Fibroblast of the aortic adventitia (primary cell): Measurements from ENCODE around the gene CACNA1B. TPM values are rescaled to one million over a fixed set of nuclear protein-coding genes. Genes with fewer than 3 reads are reported as not detected.

Experiments
- DNase-seq: peaks from one replicate; pipeline ENCODE4 v3.0.0-alpha.2; 2010; ENCODE audit warnings: low read depth
- H3K4me3 ChIP-seq: 2 replicates; pipeline ENCODE4 v1.5.1; 2011; ENCODE audit warnings: low read depth, mild to moderate bottlenecking, control low read depth, low read length, moderate library complexity
- total RNA-seq: library from RNA; depleted of rRNA; stranded (reverse); fragments of >200 nt; gene quantifications from 2 replicates; pipeline ENCODE4 v1.2.3, GENCODE V29; 2012; ENCODE audit warnings: low replicate concordance
- TF ChIP-seq, protein P1 (sequence below): IDR thresholded peaks from 2 replicates; pipeline ENCODE4 v1.5.1; 2011; ENCODE audit warnings: mild to moderate bottlenecking, low read length, control low read depth, inconsistent platforms; ENCODE audit not compliant: insufficient read depth

CACNA1B gene
- total RNA-seq, 1 donor, result under 0.01 TPM

DNA sequence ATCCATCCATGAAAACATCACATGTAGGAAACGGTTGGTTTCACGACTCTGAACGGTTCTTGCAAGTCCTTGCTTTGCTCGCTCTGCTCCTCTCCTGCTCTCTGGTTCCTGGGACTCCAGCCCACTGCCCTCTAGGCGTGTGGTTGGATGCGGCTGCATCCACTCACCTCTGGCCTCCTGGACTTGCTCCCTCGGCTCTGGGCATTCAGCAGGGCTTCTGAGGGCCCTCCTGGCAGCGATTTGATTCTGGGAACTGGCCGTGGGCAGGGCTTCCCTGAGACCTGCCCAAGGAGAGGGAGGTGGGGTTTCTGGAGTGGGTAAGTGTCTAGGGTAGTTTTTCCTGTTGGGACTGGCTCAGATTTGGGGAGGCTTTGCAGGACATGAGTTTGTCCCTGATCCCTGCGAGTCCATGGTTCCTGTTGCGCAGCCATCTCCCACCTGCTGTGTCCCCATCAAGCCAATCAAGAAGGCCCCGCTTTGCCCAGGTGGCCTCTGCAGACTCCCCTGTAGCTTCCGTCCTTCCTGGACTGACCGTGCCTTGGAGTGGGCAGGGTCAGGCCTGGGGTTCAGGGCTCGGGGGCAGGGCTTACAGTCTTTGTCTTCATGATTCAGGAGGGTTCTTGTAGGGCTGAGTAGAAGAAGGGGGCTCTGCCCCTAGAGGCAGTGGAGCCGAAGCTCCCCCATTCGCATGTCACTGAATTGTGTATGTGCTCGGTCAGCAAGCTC is 192.3 kb downstream of the CACNA1B start:
- TF ChIP-seq, protein P1, sequence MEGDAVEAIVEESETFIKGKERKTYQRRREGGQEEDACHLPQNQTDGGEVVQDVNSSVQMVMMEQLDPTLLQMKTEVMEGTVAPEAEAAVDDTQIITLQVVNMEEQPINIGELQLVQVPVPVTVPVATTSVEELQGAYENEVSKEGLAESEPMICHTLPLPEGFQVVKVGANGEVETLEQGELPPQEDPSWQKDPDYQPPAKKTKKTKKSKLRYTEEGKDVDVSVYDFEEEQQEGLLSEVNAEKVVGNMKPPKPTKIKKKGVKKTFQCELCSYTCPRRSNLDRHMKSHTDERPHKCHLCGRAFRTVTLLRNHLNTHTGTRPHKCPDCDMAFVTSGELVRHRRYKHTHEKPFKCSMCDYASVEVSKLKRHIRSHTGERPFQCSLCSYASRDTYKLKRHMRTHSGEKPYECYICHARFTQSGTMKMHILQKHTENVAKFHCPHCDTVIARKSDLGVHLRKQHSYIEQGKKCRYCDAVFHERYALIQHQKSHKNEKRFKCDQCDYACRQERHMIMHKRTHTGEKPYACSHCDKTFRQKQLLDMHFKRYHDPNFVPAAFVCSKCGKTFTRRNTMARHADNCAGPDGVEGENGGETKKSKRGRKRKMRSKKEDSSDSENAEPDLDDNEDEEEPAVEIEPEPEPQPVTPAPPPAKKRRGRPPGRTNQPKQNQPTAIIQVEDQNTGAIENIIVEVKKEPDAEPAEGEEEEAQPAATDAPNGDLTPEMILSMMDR, result no peak
- no peak for DNase-seq
- H3K4me3 ChIP-seq, result no peak overlapping the region

DNA sequence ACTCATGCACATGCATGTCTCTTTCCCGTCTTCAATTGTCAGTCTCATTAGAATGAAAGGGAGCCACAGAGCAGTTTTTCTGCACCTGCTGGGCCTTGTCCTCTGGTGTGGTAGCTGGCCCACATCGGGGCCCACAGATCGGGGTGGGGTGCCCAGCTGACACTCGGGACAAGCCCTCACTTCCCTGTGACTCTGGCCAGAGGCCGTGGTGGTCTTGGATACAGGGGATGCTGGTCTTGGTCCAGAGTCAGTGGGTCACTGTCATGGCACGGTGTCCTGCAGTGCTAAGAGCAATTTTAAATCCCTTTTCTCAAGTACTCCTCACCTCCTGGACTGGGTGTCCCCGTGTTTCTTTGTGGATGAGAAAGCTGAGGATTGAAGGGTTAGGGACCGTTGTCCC is 193.2 kb downstream of the CACNA1B start:
- H3K4me3 ChIP-seq, result no peak overlapping the region
- TF ChIP-seq, protein P1, result no peak
- DNase-seq, result no peak

DNA sequence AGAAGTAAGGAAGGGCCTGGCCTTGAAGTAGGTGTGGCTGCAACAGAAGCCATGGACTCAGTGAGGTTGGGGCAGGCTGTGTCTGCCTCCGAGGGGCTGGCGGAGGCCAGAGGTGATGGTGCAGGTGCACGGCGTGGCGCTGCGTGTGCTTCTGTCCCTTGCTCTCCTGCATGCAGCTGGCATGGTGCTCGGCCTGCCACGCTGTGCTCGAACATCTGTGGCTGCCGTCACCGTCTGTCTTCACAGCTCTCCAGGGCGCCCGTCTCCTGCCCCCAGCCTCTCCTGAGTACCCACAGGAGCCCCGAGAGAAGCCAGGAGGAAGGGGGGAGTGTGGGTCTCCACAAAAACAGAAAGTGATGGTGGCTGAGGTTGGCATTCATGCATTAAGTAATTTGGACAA is 193.7 kb downstream of the CACNA1B start:
- no peak overlapping the region for H3K4me3 ChIP-seq
- DNase-seq, result no peak
- TF ChIP-seq, protein P1, result no peak

DNA sequence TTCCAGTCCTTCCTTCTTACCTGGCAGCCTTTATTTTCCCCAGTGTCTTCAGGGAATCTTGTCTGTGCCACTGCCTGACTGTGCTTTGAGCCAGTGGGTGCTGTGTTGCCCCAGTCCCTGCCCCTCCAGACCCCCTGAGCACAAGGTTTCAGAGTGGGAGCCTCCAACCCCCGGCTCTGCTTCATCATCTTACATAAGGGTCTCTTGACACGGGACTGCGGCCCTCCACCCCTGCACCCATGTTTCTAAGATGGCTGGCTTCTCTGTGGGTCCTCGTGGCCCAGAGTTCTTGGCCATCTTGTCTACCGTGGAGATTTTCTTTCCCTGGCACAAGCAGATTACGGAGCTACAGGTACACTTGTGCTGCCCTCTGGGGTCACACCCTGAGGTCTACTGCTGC is 194.1 kb downstream of the CACNA1B start:
- no peak for DNase-seq
- H3K4me3 ChIP-seq, result no peak overlapping the region
- TF ChIP-seq, protein P1, result no peak

DNA sequence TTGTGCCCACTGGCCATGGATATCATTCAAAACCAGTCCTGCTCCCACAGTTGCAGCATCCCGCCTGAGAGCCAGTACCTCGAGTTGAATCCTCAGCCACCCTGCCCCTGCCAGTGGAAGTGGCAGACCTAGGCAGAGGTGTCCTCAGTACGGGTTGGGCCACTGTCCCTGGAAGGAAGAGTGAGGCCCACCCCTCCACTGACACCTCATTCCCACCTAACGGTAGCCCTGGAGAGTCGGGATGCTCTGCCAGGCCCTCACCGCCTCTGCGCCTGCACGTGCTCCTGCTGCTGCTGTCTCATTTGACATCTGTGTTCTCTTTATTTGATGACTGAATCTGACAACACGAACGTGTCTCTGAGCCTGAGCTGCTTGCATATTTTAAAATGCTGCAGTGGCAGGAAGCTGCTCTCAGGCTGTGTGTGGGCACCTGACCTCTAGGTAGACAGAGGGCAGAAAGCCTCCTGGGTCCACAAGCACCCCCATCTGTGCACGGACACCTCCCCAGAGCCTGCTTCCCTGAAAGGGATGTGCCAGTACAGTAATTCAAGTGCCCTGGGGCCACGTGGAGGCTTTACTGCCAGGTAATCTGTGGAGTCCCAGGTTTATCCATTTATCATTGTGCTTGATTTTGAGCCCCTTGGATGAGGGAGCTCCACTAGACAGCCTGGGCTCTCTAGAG is 194.7 kb downstream of the CACNA1B start:
- H3K4me3 ChIP-seq, result no peak overlapping the region
- TF ChIP-seq, protein P1, result no peak
- DNase-seq, result no peak

DNA sequence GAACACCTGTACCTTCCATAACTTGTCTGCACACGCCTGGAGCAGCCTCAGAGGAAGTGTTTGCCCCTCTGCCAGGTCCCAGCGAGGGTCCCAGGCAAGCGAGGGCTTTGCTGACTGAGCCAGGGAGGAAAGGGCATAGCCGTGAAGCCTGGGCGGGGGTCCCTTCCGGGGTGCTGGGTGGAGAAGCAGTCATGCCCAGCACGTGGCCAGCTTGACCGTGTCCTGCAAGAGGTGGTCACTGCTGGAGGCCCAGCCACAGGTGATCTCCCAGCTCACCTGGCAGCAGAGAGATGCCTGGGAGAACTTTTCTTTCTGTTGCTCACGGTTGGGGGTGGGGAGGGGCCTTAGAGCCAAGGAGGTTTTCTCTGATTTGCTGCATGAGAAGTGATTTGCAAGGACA is 195.3 kb downstream of the CACNA1B start:
- TF ChIP-seq, protein P1, result no peak
- H3K4me3 ChIP-seq, result no peak overlapping the region
- no peak for DNase-seq
